ENCODE data around the gene HIBADH.
"Not testable (repeated sequence)": the region's sequence is repeated elsewhere in the genome, so short reads cannot be mapped to it uniquely, and the experiment has no call there.

HIBADH gene

DNA sequence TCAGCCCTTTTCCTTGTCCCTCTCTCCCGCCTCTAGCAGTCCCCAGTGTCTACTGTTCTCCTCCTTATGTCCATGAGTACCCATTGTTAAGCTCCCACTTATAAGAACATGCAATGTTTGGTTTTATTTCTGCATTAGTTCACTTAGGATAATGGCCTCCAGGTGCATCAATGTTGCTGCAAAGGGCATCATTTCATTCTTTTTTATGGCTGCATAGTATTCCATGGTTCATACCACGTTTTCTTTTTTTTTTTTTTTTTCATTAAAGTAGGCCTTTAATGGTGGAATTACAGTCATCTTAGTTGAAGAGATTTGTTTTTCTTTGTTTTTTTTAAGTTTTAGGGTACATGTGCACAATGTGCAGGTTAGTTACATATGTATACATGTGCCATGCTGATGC is 160.8 kb downstream of the HIBADH start:
- H2AFZ ChIP-seq (ENCODE audit: low read length, unreplicated experiment); H3K4me3 ChIP-seq (ENCODE audit: low read depth, low read length); H3K27ac ChIP-seq (ENCODE audit: low read depth, low read length); H3K36me3 ChIP-seq (ENCODE audit: insufficient read depth, low read length); H3K4me1 ChIP-seq (ENCODE audit: control insufficient read depth, insufficient read depth, low read length, unreplicated experiment); H3K79me2 ChIP-seq (ENCODE audit: control insufficient read depth, insufficient read depth, low read length, unreplicated experiment); H3K27me3 ChIP-seq (ENCODE audit: insufficient read depth, low read length): not testable (repeated sequence)

DNA sequence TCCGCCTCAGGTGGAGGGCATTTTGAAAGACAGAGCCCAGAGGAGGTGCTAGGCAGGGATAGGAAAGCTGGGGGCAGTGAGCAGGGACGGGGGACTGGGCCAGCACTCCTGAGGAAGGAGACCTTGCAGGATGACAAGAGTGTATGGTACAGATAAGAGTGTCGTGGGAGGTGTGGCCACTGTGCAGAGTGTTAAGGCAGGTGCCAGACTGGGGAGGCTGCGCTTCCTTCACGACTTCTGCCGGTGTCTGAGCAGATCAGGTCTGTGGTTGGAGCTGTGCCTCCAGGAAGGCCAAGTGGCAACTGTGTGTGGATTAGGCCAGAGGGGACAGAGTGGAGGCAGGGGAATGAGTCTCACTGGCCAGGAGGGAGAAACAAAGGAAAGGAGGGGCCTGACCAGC is 161.7 kb downstream of the HIBADH start:
- no peaks in the 10 kb centered on the region for H3K36me3 ChIP-seq (ENCODE audit: insufficient read depth, low read length)
- no peak overlapping the region for H3K4me3 ChIP-seq (ENCODE audit: low read depth, low read length)
- H3K4me1 ChIP-seq (ENCODE audit: control insufficient read depth, insufficient read depth, low read length, unreplicated experiment): no peaks in the 10 kb centered on the region
- no peak overlapping the region for H2AFZ ChIP-seq (ENCODE audit: low read length, unreplicated experiment)
- H3K27ac ChIP-seq (ENCODE audit: low read depth, low read length): no peak overlapping the region
- H3K79me2 ChIP-seq (ENCODE audit: control insufficient read depth, insufficient read depth, low read length, unreplicated experiment): no peaks in the 10 kb centered on the region
- 0 out of 2 replicates have a peak, but pooled peaks cover 3% of the 10 kb centered on the region for H3K27me3 ChIP-seq (ENCODE audit: insufficient read depth, low read length)

DNA sequence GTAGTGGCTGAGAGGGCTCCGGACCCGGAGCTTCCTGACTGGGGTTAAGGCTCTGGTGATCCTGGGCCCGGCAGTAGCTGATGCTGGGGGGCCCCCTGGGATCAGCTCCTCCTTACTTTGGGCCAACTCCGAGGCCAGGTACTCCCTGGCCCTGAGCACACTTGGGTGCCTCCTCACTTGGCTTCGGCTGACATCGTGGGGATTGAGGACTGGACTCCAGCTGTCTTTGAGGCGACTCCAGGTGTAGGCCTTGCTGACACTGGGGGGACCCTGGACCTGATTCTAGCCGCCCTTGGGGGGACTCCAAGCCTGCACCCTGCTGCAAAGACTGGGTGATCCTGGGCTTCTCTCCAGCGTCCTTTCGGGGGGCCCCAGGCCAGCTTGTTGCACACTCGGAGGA is 170.5 kb downstream of the HIBADH start:
- H3K27me3 ChIP-seq (ENCODE audit: insufficient read depth, low read length): peaks cover 47% of the 10 kb centered on the region
- no peak overlapping the region for H3K4me3 ChIP-seq (ENCODE audit: low read depth, low read length)
- no peak overlapping the region for H2AFZ ChIP-seq (ENCODE audit: low read length, unreplicated experiment)
- no peaks in the 10 kb centered on the region for H3K36me3 ChIP-seq (ENCODE audit: insufficient read depth, low read length)
- no peaks in the 10 kb centered on the region for H3K4me1 ChIP-seq (ENCODE audit: control insufficient read depth, insufficient read depth, low read length, unreplicated experiment)
- no peak overlapping the region for H3K27ac ChIP-seq (ENCODE audit: low read depth, low read length)
- no peaks in the 10 kb centered on the region for H3K79me2 ChIP-seq (ENCODE audit: control insufficient read depth, insufficient read depth, low read length, unreplicated experiment)

DNA sequence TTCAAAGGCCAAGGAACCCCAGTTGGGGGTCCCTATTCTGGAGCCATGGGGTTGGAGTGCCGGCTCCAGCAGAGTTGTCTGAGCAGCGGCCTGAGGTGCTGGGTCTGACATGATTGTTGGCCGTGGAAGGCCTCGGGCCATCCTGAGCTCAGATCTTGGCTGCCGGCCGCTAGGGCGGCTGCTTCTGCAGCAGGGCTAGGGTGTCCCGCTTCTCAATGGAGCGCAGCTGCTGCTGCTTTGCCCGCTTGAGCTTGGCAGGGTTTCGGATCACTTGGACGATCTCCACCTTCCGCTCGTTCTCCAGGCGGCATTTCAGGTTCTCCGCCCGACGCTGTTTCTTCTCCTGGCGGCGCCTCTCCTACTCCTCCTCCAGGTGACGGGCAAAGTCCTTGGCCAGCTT is 171.1 kb downstream of the HIBADH start:
- Histone ChIP-seq H3K36me3 (ENCODE audit: insufficient read depth, low read length) (no peaks in the 10 kb centered on the region), H3K4me1 (ENCODE audit: control insufficient read depth, insufficient read depth, low read length, unreplicated experiment) (no peaks in the 10 kb centered on the region), H3K27ac (ENCODE audit: low read depth, low read length) (no peak overlapping the region), H2AFZ (ENCODE audit: low read length, unreplicated experiment) (no peak overlapping the region), H3K79me2 (ENCODE audit: control insufficient read depth, insufficient read depth, low read length, unreplicated experiment) (no peaks in the 10 kb centered on the region), H3K4me3 (ENCODE audit: low read depth, low read length) (no peak overlapping the region), H3K27me3 (ENCODE audit: insufficient read depth, low read length) (peaks cover 49% of the 10 kb centered on the region)

DNA sequence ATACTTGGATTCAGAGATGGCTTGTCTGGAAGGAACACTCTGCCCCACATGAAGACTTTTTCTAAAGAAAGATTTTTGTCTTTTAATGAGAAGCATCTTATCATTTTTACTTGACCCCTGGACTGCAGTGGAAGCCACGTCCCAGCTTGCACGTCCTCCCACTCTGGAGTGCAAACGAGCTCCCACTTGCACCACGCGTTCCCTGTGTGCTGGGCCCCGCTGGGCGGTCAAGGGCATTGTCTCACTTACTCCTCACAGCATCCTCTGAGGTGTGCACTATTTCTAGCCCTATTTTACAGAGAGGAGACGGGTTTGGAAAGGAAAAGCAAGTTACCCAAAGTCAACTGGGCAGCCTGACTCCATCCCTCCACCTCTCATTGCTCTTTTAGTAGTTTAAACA is 175.2 kb downstream of the HIBADH start:
- Histone ChIP-seq H3K27me3 (ENCODE audit: insufficient read depth, low read length) (peaks cover 67% of the 10 kb centered on the region), H3K4me1 (ENCODE audit: control insufficient read depth, insufficient read depth, low read length, unreplicated experiment) (no peaks in the 10 kb centered on the region), H3K4me3 (ENCODE audit: low read depth, low read length) (no peak overlapping the region), H3K36me3 (ENCODE audit: insufficient read depth, low read length) (no peaks in the 10 kb centered on the region), H3K27ac (ENCODE audit: low read depth, low read length) (no peak overlapping the region), H3K79me2 (ENCODE audit: control insufficient read depth, insufficient read depth, low read length, unreplicated experiment) (no peaks in the 10 kb centered on the region), H2AFZ (ENCODE audit: low read length, unreplicated experiment) (no peak overlapping the region)

DNA sequence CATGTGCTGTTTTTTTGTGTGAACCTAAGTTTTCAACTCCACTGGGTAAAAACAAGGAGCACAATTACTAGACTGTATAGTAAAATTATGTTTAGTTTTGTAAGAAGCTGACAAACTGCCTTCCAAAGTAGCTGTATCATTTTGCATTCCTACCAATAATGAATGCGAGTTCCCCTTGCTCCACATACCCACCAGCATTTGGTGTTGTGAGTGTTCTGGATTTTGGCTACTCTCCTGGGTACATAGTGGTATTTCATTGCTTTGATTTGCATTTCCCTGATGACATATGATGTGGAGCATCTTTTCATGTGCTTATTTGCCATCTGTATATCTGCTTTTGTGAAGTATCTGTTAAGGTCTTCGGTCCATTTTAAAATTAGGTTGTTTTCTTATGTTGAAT is 178.2 kb downstream of the HIBADH start:
- H3K27ac ChIP-seq (ENCODE audit: low read depth, low read length): no peak overlapping the region
- H3K36me3 ChIP-seq (ENCODE audit: insufficient read depth, low read length): no peaks in the 10 kb centered on the region
- no peaks in the 10 kb centered on the region for H3K79me2 ChIP-seq (ENCODE audit: control insufficient read depth, insufficient read depth, low read length, unreplicated experiment)
- H3K27me3 ChIP-seq (ENCODE audit: insufficient read depth, low read length): peaks cover 62% of the 10 kb centered on the region
- no peak overlapping the region for H2AFZ ChIP-seq (ENCODE audit: low read length, unreplicated experiment)
- H3K4me3 ChIP-seq (ENCODE audit: low read depth, low read length): no peak overlapping the region
- H3K4me1 ChIP-seq (ENCODE audit: control insufficient read depth, insufficient read depth, low read length, unreplicated experiment): no peaks in the 10 kb centered on the region

DNA sequence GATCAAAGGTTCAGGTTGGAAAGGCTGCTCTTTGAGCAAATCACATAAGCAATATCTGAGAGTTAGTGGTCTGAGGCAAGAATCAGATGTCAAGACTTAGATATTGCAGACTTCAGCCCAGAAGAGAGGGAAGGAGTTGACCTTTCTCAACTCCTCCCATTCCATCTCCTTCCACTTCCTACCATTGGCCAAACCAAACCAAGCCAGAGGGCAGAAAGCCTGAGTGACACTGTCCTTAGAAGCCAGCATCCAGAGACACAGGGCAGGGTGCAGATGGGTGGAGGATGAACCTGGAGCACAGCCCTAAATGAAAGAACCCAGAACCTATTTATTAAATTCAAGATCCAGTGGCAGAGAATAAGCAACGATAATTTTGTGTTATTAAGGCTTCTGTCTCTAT is 180.5 kb downstream of the HIBADH start:
- Histone ChIP-seq H3K4me1 (ENCODE audit: control insufficient read depth, insufficient read depth, low read length, unreplicated experiment) (no peaks in the 10 kb centered on the region), H3K36me3 (ENCODE audit: insufficient read depth, low read length) (no peaks in the 10 kb centered on the region), H3K4me3 (ENCODE audit: low read depth, low read length) (no peak overlapping the region), H3K27ac (ENCODE audit: low read depth, low read length) (no peak overlapping the region), H3K79me2 (ENCODE audit: control insufficient read depth, insufficient read depth, low read length, unreplicated experiment) (no peaks in the 10 kb centered on the region), H3K27me3 (ENCODE audit: insufficient read depth, low read length) (peaks cover 58% of the 10 kb centered on the region), H2AFZ (ENCODE audit: low read length, unreplicated experiment) (no peak overlapping the region)

DNA sequence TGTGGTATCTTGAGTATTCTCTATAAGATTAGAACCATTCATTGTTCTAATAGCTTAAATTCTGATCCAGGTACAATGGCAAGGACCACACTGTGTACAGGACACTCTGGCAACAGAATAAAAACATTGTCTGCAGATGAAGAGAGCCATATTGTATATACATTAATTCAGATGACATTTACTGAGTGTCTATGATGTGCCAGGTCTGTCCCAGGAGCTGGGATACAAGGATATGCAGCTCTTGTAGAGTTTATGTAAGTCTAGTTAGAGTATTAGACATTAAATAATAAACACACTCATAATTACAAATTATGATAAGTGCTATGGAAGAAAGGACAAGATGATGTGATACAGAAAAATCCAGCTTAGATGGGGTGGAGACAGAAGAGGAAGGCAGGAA is 184.1 kb downstream of the HIBADH start:
- Histone ChIP-seq H3K27me3 (ENCODE audit: insufficient read depth, low read length) (peaks cover 46% of the 10 kb centered on the region), H3K4me1 (ENCODE audit: control insufficient read depth, insufficient read depth, low read length, unreplicated experiment) (peaks cover 3% of the 10 kb centered on the region), H3K79me2 (ENCODE audit: control insufficient read depth, insufficient read depth, low read length, unreplicated experiment) (no peaks in the 10 kb centered on the region)

DNA sequence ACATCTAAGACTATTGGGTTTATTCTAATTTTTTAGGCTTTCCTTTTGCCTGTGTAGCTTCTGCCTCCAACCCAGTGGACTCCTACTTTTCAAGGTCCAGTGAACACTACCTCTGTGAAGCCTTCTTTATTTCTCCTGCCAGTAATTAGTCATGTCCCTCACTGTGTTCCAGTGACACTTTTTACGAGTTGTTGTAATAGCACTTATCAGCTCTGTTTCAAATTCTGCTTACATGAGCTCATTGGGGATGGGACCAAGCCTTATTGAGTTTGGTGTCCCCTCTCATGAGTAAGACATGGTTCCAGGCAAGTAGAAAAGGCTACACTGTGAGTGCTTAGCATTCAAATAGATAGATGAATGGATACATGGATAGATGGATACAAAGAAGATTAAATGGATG is 184.6 kb downstream of the HIBADH start:
- Histone ChIP-seq H3K27me3 (ENCODE audit: insufficient read depth, low read length) (peaks cover 48% of the 10 kb centered on the region), H2AFZ (ENCODE audit: low read length, unreplicated experiment) (no peak overlapping the region), H3K79me2 (ENCODE audit: control insufficient read depth, insufficient read depth, low read length, unreplicated experiment) (no peaks in the 10 kb centered on the region), H3K27ac (ENCODE audit: low read depth, low read length) (no peak overlapping the region), H3K4me1 (ENCODE audit: control insufficient read depth, insufficient read depth, low read length, unreplicated experiment) (peaks cover 3% of the 10 kb centered on the region), H3K36me3 (ENCODE audit: insufficient read depth, low read length) (no peaks in the 10 kb centered on the region), H3K4me3 (ENCODE audit: low read depth, low read length) (no peak overlapping the region)

More for the DNA sequence above, 184.1 kb downstream of the HIBADH start:
- Histone ChIP-seq H3K36me3 (ENCODE audit: insufficient read depth, low read length) (no peaks in the 10 kb centered on the region), H3K4me3 (ENCODE audit: low read depth, low read length) (no peak overlapping the region), H3K27ac (ENCODE audit: low read depth, low read length) (no peak overlapping the region), H2AFZ (ENCODE audit: low read length, unreplicated experiment) (no peak overlapping the region)

DNA sequence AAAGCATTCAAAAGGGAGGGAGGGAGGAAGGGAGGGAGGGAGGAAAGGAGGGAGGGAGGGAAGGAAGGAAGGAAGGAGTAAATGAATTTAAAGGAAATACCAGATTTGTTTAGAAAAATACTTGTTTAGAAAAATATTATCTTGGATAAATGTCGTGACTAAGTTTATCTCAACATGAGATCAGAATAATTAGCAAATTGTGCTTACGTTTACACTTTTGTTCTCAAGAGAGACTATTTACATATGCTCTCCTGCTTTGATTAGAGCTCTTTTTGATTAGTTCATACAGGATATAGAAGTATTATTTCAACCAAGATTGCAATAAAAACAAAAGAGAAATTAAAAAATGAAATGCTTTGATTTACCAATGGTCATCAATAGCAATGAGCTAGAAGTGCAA is 186.2 kb downstream of the HIBADH start:
- Histone ChIP-seq H2AFZ (ENCODE audit: low read length, unreplicated experiment) (no peak overlapping the region), H3K27me3 (ENCODE audit: insufficient read depth, low read length) (peaks cover 43% of the 10 kb centered on the region), H3K36me3 (ENCODE audit: insufficient read depth, low read length) (no peaks in the 10 kb centered on the region), H3K79me2 (ENCODE audit: control insufficient read depth, insufficient read depth, low read length, unreplicated experiment) (no peaks in the 10 kb centered on the region), H3K4me1 (ENCODE audit: control insufficient read depth, insufficient read depth, low read length, unreplicated experiment) (peaks cover 3% of the 10 kb centered on the region), H3K27ac (ENCODE audit: low read depth, low read length) (no peak overlapping the region), H3K4me3 (ENCODE audit: low read depth, low read length) (no peak overlapping the region)
